Stimulated activated effector memory CD8-positive, alpha-beta T cell treated with anti-CD3 and anti-CD28 coated beads, Interleukin-12 subunit alpha, Interleukin-12 subunit beta, amount 100 ng/mL, for 72 hours (primary cell): ENCODE measurements around the gene TLE3.

Source experiments
- ATAC-seq: fragments of 150-1000 bp; cut with Tn5 transposase; 2 replicates; pipeline ENCODE4 v1.10.0; 2021
- DNase-seq, 2 donors: peaks; one replicate each; pipeline ENCODE4 v3.0.0; 2021 to 2022; ENCODE audit warnings: low spot score in 2 of 2
- H3K27ac Mint-ChIP-seq: one replicate; pipeline ENCODE4 v1.8.0; 2022; ENCODE audit warnings: mild to moderate bottlenecking, mixed read lengths
- H3K36me3 Mint-ChIP-seq: one replicate; pipeline ENCODE4 v1.8.0; 2022; ENCODE audit warnings: mild to moderate bottlenecking, mixed read lengths
- H3K4me1 Mint-ChIP-seq: one replicate; pipeline ENCODE4 v1.8.0; 2022; ENCODE audit warnings: mixed read lengths
- H3K4me3 Mint-ChIP-seq: one replicate; pipeline ENCODE4 v1.8.0; 2022; ENCODE audit warnings: mild to moderate bottlenecking, mixed read lengths
- H3K9me3 Mint-ChIP-seq: one replicate; pipeline ENCODE4 v1.8.0; 2022; ENCODE audit warnings: mixed read lengths

TLE3 gene

DNA sequence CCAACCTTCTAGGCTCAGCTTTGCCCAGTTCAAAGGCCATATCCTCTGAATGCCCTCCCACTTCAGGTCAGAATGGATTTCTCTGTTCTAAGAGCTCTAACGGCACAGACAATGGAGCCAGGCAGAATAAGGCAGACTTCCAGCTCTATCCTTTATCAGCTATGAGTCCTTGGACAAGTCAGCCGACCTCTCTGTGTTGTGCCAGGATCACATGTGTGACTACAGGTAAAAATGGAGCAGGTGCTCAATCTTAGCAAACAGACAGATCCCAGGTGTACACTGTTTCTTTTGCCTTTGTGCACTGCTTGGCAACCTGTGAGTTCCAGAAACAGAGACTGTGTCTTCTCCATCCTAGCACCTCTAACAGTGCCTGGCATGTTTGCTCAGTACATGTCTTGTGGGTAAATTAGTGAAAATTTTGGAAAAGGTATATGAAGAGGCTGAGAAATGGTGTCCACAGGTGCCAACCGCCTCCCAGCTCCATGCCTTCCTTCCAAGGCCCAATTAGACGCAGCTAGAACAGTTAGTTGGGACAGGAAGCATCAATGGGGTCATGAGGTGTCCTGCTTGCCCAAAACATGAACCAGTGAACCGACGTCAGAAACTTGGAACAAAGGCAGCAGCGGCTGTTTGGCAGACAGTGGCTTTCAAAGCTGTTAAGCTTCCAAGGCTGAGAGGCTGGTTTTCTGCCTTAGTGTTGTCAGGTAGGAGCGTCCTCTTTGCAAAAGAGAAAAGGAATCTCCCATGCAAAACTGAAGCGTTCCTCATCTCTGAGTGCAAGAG, 28.7 kb downstream of the TLE3 start:
- Mint-ChIP-seq H3K27ac (no peak overlapping the region), H3K4me1 (peaks cover 36% of the 10 kb centered on the region), H3K9me3 (no peaks in the 10 kb centered on the region), H3K36me3 (peaks cover 100% of the 10 kb centered on the region), H3K4me3 (no peak overlapping the region)
- ATAC-seq (no peak), DNase-seq (no peak)

DNA sequence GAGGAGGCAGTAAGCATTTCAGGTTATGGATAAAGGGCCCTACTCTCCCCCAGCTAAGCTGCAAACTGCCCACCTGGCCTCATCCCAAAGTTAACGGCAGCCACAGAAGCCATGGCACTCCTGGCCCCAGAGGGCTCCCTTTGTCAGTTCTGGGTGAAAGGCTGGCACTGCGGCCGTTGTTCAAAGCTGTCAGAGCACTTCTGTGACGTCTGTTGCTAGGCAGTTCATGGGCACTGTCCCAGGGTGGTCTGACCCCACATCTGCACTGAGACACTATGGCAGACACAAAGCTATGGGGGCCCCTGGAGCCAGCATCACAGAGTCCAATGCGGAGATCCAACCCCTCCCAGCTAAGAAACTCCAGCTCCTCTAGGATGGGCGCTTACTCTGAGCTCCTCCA, 30.0 kb downstream of the TLE3 start:
- Mint-ChIP-seq H3K4me1 (peaks cover 23% of the 10 kb centered on the region), H3K36me3 (peaks cover 100% of the 10 kb centered on the region), H3K27ac (no peak overlapping the region), H3K4me3 (no peak overlapping the region), H3K9me3 (no peaks in the 10 kb centered on the region)
- no peak for DNase-seq
- no peak for ATAC-seq

DNA sequence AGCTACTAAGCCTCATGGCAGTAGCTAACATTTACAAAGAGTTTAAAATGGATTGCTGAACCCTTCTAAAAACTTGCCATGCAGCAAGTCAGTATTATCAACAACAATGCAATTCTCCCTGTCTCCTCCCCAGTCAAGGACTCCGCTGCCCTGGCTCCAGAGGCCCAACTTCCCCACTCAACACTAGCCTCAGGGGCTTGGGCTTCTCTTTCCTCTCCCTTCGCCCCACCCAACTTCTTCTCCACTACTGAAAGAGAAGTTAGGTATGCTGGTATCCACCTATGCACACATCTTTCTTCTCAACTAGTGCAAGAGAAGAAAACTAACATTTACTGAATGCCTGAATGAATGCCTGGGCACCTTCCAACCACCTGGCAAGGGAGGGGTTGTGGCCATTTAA, 30.7 kb downstream of the TLE3 start:
- Mint-ChIP-seq H3K4me3 (no peak overlapping the region), H3K9me3 (no peaks in the 10 kb centered on the region), H3K4me1 (peaks cover 17% of the 10 kb centered on the region), H3K36me3 (peaks cover 98% of the 10 kb centered on the region), H3K27ac (no peak overlapping the region)
- ATAC-seq (no peak), DNase-seq (no peak)

DNA sequence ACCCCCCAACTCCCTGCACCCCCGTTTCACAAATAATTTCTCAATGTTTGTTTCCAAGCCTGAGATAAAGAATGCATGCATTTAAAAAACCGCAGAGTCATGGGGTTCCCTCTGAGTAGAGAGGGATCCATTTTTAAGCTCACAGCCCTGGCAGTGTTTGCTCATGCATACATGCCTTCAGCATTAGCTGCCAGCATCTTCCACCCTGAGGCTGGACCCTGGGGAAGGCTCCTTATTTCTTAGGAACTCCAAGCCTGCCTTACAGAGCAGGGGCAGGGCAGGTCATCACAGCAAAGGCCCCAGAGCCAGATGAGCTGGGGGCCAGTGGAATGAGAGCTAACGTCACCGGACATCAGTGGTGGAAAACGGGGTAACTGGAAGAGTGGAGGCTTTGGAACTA, 31.3 kb downstream of the TLE3 start:
- no peak overlapping the region for H3K4me3 Mint-ChIP-seq
- peaks cover 11% of the 10 kb centered on the region for H3K4me1 Mint-ChIP-seq
- DNase-seq: no peak
- H3K27ac Mint-ChIP-seq: no peak overlapping the region
- no peaks in the 10 kb centered on the region for H3K9me3 Mint-ChIP-seq
- peaks cover 98% of the 10 kb centered on the region for H3K36me3 Mint-ChIP-seq
- ATAC-seq: no peak

DNA sequence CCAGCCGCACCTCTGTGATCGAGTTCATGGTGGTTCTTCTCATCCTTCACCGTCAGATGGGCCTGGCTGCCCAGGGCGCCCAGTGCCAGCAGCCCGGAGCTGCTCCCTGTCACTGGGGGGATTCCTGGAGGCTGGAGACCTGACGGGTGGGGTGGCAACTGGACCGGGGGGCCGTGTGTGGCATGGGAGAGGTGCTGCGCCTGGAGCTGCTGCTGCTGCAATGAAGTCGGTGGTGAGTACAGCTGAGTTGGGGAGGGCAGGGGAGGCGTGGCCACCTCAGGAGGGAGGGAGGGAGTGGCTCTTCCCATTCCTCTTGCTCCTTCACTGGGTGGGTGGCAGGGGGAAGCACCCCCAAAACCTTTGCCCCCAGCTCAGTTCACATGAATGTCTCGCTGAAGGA, 31.7 kb downstream of the TLE3 start:
- H3K9me3 Mint-ChIP-seq: no peaks in the 10 kb centered on the region

DNA sequence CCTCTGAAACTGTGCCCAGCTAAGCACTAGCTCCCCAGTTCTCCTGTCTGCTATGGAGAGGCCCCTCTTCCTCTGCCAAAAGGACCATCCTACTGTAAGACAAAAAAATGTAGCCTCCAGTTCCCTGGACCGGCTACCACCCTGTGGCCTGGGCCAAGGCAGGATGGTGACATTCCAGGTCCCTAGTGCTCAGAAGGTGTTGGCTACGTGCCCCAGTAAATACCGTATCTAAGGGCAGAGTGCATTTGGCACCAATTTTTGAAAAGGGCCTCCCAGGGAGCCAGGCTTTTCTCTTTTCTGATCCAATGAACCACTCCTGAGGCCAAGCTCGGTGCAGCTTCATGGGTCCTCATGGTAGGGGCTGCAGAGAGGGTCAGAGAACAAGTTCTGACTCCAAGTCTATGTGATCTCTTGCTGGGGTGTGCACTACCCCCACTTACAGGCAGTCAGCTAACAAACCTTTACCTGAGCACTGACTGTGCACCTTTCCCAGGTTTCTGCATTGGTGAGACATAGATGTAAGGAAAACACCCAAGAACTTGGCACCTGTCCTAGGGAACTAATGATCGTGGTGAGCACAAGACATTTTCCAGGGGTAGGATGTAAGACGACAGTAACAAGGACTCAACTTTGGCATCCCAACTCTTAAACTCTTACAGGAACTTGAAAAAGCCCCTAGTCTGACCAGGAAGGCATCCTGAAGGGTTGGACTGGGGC, 32.6 kb downstream of the TLE3 start:
- H3K27ac Mint-ChIP-seq: no peak overlapping the region

More for the DNA sequence above, 31.7 kb downstream of the TLE3 start:
- ATAC-seq (no peak), DNase-seq (no peak)
- H3K36me3 Mint-ChIP-seq: peaks cover 98% of the 10 kb centered on the region
- H3K4me3 Mint-ChIP-seq: no peak overlapping the region
- H3K27ac Mint-ChIP-seq: no peak overlapping the region
- peaks cover 6% of the 10 kb centered on the region for H3K4me1 Mint-ChIP-seq

DNA sequence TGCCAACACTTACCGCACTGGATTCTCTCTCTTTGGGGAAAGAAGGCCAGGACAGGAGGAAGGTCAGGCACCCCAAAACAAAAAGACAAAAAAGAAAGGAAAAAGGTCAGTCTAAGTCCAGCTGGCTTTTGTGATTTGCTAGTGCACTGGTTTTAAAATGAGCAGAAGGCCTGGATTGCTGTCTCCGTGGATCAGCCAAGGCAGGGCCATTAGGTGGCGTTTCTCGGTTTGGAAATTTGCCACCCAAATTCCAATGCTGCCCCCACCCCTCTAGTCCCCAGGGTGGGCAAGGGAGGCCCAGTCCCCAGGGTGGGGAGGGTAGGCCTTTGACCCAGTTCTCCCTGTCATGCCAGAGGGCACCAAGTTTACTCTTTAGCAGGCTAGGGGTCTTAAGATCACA, 33.3 kb downstream of the TLE3 start:
- ATAC-seq: no peak
- Mint-ChIP-seq H3K4me3 (no peak overlapping the region), H3K36me3 (peaks cover 98% of the 10 kb centered on the region), H3K4me1 (peaks cover 5% of the 10 kb centered on the region), H3K27ac (peak overlapping the region; percentile 43), H3K9me3 (no peaks in the 10 kb centered on the region)
- no peak for DNase-seq

More for the DNA sequence above, 32.6 kb downstream of the TLE3 start:
- DNase-seq: no peak
- Mint-ChIP-seq H3K36me3 (peaks cover 98% of the 10 kb centered on the region), H3K4me1 (no peaks in the 10 kb centered on the region), H3K4me3 (no peak overlapping the region), H3K9me3 (no peaks in the 10 kb centered on the region)
- ATAC-seq: no peak

DNA sequence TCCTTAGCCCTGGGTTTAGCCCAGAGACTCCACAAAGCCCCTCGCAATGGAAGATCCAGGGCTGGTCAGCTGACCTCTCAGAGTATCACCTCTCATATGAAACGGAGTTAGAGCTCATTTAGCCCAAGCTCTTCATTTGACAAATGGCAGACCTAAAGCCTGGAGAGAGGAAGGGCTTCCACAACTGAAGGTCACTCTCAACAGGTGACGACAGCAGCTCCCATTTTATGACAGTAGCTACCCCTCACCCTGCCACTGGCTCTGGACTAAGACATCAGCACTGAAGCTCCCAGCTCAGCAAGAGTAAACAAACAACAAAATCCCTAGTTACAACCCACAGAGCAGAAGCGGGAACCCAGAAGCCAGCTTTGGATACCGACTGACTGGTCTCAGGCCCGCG, 33.7 kb downstream of the TLE3 start:
- Mint-ChIP-seq H3K36me3 (peaks cover 98% of the 10 kb centered on the region), H3K4me3 (no peak overlapping the region), H3K9me3 (no peaks in the 10 kb centered on the region), H3K4me1 (peaks cover 5% of the 10 kb centered on the region), H3K27ac (peak overlapping the region; percentile 43)
- ATAC-seq: no peak
- DNase-seq: no peak

DNA sequence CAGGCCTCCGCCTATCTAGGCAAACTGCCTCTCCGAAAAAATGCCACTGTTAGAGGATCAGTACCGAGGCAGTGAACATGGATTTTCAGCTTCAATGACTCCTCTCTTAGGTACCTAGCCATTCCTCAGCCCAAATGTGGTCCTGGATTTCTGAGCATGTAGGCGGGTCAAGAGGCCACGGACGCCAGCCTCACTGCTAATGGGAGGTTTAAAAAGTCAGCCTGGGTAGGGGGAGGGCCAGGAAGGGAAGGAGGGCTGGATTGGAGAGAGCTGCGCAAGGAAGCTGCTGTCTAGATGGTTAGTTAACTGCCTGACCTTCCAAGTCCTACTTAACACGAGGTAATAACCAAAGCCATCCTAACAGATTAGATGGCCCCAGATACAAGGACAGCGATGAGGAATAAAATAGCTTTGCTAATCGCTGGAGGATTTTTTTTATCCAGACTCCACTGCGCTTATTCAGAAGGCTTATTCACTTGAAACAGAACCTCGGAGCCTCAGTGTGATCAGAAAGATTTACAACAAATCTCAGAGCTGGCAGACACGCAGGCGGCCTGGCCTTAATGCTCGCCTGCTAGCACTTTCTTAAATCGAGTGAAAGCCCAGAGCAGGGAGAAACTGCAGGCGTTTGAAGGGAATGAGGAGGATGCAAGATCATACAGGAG, 34.3 kb downstream of the TLE3 start:
- H3K4me1 Mint-ChIP-seq: peaks cover 5% of the 10 kb centered on the region
- peaks cover 98% of the 10 kb centered on the region for H3K36me3 Mint-ChIP-seq
- ATAC-seq (no peak), DNase-seq (no peak)
- H3K4me3 Mint-ChIP-seq: no peak overlapping the region
- no peaks in the 10 kb centered on the region for H3K9me3 Mint-ChIP-seq
- peak overlapping the region; percentile 43 for H3K27ac Mint-ChIP-seq

DNA sequence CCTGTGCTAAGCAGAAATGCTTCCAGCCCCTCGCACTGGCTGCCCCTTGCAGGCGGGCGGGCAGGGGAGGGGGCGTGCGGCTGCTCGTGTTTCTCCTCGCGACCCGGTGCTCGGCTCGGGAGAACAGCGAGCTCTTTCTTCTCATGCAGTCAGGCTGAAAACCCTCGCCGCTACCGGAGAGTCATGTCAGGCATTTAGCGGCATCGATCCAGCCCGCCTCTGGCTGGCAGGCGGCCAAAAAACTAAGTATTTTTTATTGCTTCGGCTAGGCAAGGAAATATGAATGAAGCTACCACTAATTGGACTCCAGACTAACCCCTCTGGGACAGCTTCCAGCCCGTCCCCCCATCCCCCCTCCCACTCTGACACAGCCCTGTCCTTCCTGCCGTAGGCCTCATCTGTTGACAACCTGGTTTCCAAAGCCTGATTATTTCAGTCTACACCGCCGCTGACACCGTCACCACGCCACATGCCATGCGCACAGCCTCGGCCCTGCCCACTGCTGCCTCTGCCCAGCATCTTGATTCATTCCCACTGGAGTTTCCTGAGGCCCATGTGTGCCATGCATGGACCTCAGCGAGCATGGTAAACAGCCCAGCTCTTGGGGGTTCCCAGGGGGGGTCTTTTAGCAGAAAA, 35.3 kb downstream of the TLE3 start:
- Mint-ChIP-seq H3K36me3 (peaks cover 98% of the 10 kb centered on the region), H3K9me3 (no peaks in the 10 kb centered on the region), H3K4me3 (no peak overlapping the region), H3K4me1 (peaks cover 5% of the 10 kb centered on the region), H3K27ac (no peak overlapping the region)
- DNase-seq (no peak), ATAC-seq (no peak)

DNA sequence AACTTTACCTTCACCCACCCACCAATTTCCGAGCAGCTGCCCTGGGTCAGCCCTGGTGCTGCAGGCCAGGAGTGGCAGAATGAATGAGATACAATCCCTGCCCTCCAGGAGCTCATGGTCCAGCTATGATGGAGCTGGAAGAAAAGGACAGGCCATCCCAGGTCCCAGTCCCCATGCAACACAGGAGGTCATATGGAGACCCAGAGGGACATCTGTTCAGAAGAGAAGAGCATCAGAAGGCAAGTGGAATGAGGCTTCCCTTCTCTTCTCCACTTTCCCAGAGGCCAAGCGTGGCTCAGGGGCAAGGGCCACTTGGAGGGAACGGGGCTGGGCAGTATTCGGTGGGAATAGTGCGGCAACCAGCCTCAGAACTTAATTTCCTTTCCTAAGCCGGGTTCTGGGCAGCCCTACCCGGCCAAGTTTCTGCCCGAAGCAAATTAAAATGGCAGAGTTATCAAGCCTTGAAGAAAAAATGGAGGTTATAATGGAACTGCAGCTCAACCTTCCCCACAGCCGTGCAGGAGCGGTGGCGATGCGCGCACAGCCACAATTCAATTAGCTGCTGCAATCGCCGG, 35.9 kb downstream of the TLE3 start:
- H3K4me1 Mint-ChIP-seq: peaks cover 5% of the 10 kb centered on the region
- no peak overlapping the region for H3K4me3 Mint-ChIP-seq
- H3K9me3 Mint-ChIP-seq: no peaks in the 10 kb centered on the region
- no peak overlapping the region for H3K27ac Mint-ChIP-seq
- DNase-seq (no peak), ATAC-seq (no peak)
- H3K36me3 Mint-ChIP-seq: peaks cover 98% of the 10 kb centered on the region

DNA sequence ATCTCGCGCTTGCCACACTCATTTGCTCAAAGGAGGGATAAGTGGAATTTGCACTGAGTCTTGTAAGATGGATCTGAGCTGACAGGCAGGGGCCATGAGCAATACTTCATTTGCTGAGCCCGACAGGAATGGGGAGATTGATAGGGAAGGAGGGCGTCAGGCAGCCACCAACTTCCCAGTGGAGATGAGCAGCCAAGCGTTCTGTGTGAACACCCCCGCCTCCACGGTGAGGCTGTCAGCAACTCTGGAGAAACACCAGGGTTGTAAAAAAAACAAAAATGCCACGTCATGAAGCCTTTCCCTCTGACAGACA, 36.8 kb downstream of the TLE3 start:
- Mint-ChIP-seq H3K36me3 (peaks cover 98% of the 10 kb centered on the region), H3K4me1 (peaks cover 5% of the 10 kb centered on the region)
- no peak for DNase-seq

DNA sequence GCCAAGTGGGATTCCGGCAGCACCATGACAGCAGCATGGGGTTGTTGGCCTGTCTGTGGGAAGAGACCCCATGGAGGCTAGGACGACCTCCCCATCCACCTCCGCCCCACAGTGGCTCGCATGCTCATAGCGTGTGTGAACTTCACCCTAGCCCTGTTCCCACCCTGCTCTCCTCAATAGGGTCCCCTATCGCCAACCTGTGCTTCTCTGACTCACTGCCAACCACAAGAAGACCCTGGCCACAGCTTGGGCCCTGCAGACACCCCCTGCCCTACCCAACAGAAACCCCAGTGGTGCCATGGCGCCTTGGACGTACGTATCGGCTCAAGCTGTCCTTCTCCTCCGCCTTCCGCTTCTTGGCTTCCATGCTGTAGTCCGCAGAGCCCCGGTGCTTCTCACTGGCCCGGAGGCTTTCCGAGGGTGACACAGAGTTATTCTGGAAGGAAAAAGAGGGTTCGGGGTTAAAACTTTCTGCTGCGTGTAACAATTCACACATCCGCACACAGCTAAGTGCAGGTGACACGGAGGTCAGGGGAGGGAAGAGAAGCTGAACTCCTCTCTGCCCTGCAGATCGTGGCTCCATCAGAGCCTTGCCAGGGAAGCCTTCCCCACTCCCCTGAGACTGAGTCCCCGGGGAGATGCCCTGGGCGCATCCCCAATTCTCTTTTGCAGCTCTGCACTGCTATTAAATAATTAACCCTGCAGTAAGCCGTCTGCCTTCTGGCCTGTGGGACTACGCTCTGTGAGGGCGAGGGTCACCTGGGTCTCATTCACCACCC, 37.3 kb downstream of the TLE3 start:
- Mint-ChIP-seq H3K4me1 (peaks cover 5% of the 10 kb centered on the region), H3K4me3 (no peak overlapping the region), H3K27ac (peak overlapping the region; percentile 58), H3K9me3 (no peaks in the 10 kb centered on the region), H3K36me3 (peaks cover 98% of the 10 kb centered on the region)
- ATAC-seq (no peak), DNase-seq (no peak)

More for the DNA sequence above, 36.8 kb downstream of the TLE3 start:
- Mint-ChIP-seq H3K4me3 (no peak overlapping the region), H3K27ac (no peak overlapping the region), H3K9me3 (no peaks in the 10 kb centered on the region)
- no peak for ATAC-seq

DNA sequence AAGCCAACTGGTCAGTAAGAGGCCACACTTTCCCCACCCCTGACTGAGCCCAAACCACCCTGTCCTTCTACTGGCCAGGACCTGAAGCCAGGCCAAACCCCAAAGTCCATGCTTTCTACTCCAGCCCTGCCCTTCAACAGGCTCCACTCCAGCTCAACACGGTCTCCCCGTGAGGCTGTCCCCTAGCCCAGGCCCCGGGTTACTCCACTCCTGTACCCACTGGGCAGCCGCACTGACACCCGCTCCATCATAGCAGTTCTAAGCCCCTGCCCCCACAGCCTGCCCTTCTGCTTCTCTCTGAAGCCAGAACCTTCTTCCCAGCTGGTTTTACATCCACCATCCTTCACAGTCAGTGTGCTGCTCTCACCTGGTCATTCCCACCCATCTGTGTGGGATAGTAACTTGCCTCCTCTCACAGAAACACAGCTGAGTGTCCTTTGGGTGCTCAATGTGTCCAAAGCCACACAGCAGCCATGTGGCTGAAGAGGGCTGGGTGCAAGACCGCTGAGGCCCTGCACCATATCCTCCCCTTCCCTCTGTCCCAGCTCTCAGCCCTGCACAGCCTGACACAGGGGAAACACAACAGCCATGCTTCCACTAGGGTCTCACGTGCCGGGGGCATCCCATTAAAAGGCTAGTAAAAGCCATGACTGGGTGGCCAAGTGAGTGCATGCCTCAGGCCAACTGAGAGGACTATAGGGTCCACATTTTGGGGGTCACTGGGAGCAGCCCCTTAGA, 38.1 kb downstream of the TLE3 start:
- DNase-seq: no peak

More for the DNA sequence above, 38.1 kb downstream of the TLE3 start:
- Mint-ChIP-seq H3K9me3 (no peaks in the 10 kb centered on the region), H3K36me3 (peaks cover 98% of the 10 kb centered on the region), H3K4me3 (no peak overlapping the region), H3K4me1 (peaks cover 8% of the 10 kb centered on the region), H3K27ac (peak overlapping the region; percentile 58)
- ATAC-seq: no peak
